Lower leg skin (tissue), 4 donors: ENCODE measurements around the gene DOCK3. TPM values are rescaled to one million over a fixed set of nuclear protein-coding genes. Genes with fewer than 3 reads are reported as not detected.

Experiments
- DNase-seq, 2 donors: peaks; one replicate each; pipeline ENCODE4 v3.0.0-alpha.2; 2019; ENCODE audit warnings: low spot score in 2 of 2
- H3K4me3 ChIP-seq: fragments of 200-600 bp; sonication (generic); 2 replicates; pipeline ENCODE4 v1.5.1; 2017; ENCODE audit warnings: mild to moderate bottlenecking, low read depth; ENCODE audit not compliant: poor library complexity, severe bottlenecking
- POLR2A ChIP-seq, 2 donors: fragments of 450-650 bp; IDR thresholded peaks; one replicate each; pipeline ENCODE4 v1.6.1; 2016 to 2017; ENCODE audit warnings: antibody characterized with exemption in 2 of 2, mild to moderate bottlenecking in 1 of 2, moderate library complexity in 1 of 2
- WGBS, 2 donors: methylation state at CpG; one replicate each; pipeline ENCODE4 v1.1.5; 2018; 5-methylcytosine and 5-hydroxymethylcytosine counted together
- intact Hi-C: fragments of 100-400 bp; cut with DNase I; formaldehyde crosslinking; loops from one replicate; pipeline ENCODE4 v1.15.0; 2023; ENCODE audit warnings: low total_unique reads
- total RNA-seq, 4 donors: library from RNA; depleted of rRNA; stranded (reverse); fragments of >200 nt; gene quantifications; one replicate each; pipeline ENCODE4 v1.1.0, GENCODE V29; 2016
- TF ChIP-seq, protein P1 (sequence below), 3 donors: fragments of 450-650 bp; IDR thresholded peaks; one replicate each; pipeline ENCODE4 v1.5.1; 2016; ENCODE audit warnings: antibody characterized with exemption in 3 of 3, mild to moderate bottlenecking in 3 of 3, moderate library complexity in 2 of 3

Gene DOCK3
- total RNA-seq, 4 donors from 2014 or later, result 2.0 to 4.5 (median 3.0) TPM

DNA sequence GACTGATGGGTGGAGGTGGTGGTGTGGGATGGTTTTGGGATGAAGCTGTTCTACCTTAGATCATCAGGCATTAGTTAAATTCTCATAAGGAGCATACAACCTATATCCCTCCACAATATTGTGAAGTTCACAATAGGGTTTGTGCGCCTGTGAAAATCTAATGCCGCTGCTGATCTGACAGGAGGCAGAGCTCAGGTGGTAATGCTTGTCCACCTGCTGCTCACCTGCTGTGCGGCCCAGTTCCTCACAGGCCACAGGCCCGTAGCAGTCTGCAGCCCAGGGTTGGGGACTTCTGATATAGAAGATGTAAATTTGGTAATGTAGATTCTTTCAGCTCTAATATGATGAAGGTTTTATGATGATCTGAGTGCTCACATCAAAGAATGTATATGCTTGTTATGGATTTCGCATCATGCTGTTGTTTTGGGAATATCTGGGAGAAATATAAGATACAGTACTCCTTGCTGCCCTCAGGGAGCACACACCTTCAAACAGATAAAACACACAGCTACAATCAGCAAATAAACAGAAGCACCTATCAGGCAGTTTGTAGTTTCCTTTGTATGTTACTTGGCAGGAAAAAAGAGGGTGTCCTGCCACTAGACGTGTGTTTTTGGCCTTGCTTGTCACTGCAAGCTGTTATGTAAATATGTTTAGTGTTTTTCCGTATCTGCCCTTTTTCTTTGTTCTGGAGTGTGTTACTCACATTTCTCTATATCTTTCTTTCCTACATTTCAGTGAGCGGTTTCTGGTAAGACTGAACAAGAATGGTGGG is 471.3 kb downstream of the DOCK3 start:
- no peak for DNase-seq
- intact Hi-C loops, result no loop called here
- no peak overlapping the region for H3K4me3 ChIP-seq
- TF ChIP-seq POLR2A (IDR thresholded peaks at IDR 0.05), result no peak
- TF ChIP-seq, protein P1, sequence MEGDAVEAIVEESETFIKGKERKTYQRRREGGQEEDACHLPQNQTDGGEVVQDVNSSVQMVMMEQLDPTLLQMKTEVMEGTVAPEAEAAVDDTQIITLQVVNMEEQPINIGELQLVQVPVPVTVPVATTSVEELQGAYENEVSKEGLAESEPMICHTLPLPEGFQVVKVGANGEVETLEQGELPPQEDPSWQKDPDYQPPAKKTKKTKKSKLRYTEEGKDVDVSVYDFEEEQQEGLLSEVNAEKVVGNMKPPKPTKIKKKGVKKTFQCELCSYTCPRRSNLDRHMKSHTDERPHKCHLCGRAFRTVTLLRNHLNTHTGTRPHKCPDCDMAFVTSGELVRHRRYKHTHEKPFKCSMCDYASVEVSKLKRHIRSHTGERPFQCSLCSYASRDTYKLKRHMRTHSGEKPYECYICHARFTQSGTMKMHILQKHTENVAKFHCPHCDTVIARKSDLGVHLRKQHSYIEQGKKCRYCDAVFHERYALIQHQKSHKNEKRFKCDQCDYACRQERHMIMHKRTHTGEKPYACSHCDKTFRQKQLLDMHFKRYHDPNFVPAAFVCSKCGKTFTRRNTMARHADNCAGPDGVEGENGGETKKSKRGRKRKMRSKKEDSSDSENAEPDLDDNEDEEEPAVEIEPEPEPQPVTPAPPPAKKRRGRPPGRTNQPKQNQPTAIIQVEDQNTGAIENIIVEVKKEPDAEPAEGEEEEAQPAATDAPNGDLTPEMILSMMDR (IDR thresholded peaks at IDR 0.05), result no peak
- WGBS, 2 donors, result 79 to 81% methylated on average over 8 of the region's 8 CpGs

DNA sequence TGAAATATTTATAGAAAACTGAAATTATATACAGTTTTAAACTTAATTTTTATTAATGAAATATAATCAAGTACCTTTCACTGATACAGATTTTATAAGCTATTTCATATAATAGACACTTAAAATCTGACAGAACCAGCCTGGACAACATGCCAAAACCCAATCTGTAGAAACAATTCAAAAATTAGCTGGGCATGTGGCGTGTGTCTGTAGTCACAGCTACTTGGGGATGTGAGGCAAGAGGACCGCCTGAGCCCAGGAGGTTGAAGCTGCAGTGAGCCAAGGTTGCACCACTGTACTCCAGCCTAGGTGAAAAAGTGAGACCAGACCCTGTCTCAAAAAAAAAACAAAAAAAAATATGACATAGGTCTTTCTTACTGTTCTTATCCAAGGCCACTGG is 472.1 kb downstream of the DOCK3 start:
- 90 to 93% methylated on average over 2 of the region's 2 CpGs for WGBS, 2 donors
- H3K4me3 ChIP-seq, result no peak overlapping the region
- intact Hi-C loops, result no loop called here
- no peak for TF ChIP-seq POLR2A (IDR thresholded peaks at IDR 0.05)
- TF ChIP-seq, protein P1 (IDR thresholded peaks at IDR 0.05), result no peak
- DNase-seq, result no peak

DNA sequence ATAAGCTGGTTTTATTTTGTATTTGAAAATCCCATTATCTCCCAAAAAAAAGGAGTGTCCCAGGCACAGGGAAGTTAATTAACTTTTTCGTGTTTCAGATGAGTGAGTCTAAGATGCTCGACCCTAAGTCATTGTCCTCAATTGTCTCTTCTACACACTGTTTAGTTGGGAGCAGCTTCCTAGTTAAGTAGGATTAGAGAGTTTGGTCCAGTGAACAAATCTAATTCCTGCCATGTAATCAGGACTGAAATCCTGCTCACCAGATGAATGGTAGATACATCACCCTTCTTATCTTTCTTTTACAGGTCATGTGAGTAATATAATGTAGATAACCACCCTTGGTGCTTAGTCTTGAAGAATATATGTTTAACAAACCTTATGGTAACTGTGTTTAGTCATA is 481.4 kb downstream of the DOCK3 start:
- no peak for DNase-seq

DNA sequence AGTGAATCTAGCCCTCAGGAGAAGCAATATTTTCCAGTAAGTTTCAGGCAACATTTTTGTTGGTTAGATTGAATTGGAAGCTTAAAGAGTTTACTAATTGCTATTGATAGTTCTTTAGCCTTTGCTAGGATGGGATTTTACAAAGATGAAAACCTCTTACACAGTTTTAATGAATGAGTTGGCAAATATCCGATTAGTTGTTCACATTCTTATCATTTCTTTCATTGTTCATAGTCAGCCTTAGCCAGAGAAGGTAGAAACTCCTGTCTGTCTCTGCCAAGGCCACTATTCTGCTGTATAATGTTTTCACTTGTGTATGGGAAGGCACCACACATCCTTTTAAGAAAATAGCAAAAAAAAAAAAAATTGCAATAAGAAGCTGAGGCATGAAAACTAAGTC is 488.3 kb downstream of the DOCK3 start:
- 44 to 66% methylated on average over 1 of the region's 1 CpG for WGBS, 2 donors
- H3K4me3 ChIP-seq, result no peak overlapping the region
- intact Hi-C loops, result no loop called here
- TF ChIP-seq, protein P1 (IDR thresholded peaks at IDR 0.05), result no peak
- TF ChIP-seq POLR2A (IDR thresholded peaks at IDR 0.05), result no peak
- DNase-seq, result no peak

More for the DNA sequence above, 481.4 kb downstream of the DOCK3 start:
- TF ChIP-seq, protein P1 (IDR thresholded peaks at IDR 0.05), result no peak
- TF ChIP-seq POLR2A (IDR thresholded peaks at IDR 0.05), result no peak
- intact Hi-C loops, result no loop called here
- H3K4me3 ChIP-seq, result no peak overlapping the region
- WGBS, 2 donors, result 83% methylated on average over 2 of the region's 2 CpGs

DNA sequence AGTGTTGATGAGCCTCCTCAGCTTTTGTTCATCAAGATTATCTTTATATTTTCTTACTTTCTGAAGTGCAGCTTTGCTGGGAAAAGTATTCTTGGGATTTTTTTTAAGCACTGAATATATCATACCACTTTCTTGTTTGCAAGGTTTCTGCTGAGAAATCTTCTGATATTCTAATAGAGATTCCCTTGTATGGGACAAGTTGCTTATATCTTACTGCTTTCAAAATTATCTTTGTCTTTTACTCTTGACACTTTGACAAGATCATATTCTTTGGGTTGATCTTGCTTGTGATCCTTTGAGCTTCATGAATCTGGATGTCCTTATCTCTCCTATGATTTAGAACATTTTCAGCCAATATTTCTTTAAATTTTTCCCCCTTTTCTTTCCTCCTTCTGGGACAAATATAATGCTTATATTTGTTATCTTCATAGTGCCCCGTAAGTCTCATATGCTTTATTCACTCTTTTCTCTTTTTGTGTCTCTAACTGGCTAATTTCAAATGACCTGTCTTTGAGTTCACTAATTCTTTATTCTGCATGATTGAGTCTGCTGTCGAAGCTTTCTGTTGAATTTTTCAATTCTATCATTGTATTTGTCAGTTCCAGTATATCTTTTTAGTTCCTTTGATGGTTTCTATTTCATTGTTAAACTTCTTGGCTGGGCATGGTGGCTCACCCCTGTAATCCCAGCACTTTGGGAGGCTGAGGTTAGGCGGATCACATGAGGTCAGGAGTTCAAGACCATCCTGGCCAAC is 499.0 kb downstream of the DOCK3 start:
- no peak for DNase-seq
- intact Hi-C loops, result no loop called here
- no peak overlapping the region for H3K4me3 ChIP-seq
- WGBS, 2 donors, result 81% methylated on average over 3 of the region's 3 CpGs
- TF ChIP-seq POLR2A (IDR thresholded peaks at IDR 0.05), result no peak
- TF ChIP-seq, protein P1 (IDR thresholded peaks at IDR 0.05), result no peak
